HL-60 (cell line): ENCODE measurements around the gene WWC1.

Experiments
- DNase-seq, 2 experiments: peaks; one replicate each; pipeline ENCODE4 v3.0.0-alpha.2; 2010 to 2020; ENCODE audit warnings: low read depth in 1 of 2, low spot score in 1 of 2
- H3K27ac ChIP-seq: fragments of 250-450 bp; sonication (Bioruptor Pico); replicated peaks from 2 replicates; pipeline ENCODE4 v1.5.1; 2020; ENCODE audit warnings: mild to moderate bottlenecking, moderate library complexity
- H3K27me3 ChIP-seq: fragments of 250-450 bp; sonication (Bioruptor Pico); 2 replicates; pipeline ENCODE4 v1.5.1; 2021; ENCODE audit warnings: mild to moderate bottlenecking, moderate library complexity; ENCODE audit not compliant: insufficient read depth, poor library complexity, severe bottlenecking
- H3K4me3 ChIP-seq: replicated peaks from 2 replicates; pipeline ENCODE4 v1.5.1; 2011; ENCODE audit warnings: mild to moderate bottlenecking, control low read depth, low read length; ENCODE audit not compliant: insufficient read depth
- CTCF ChIP-seq: IDR thresholded peaks from one replicate; pipeline ENCODE4 v1.5.1; 2011; ENCODE audit warnings: low read length, control low read depth, inconsistent platforms; ENCODE audit not compliant: insufficient read depth
- GABPA ChIP-seq: IDR thresholded peaks from 2 replicates; pipeline ENCODE4 v1.6.1; 2012; ENCODE audit warnings: low read depth
- POLR2AphosphoS5 ChIP-seq: IDR thresholded peaks from 2 replicates; pipeline ENCODE4 v1.6.1; 2012; ENCODE audit warnings: low read depth
- REST ChIP-seq: IDR thresholded peaks from 2 replicates; pipeline ENCODE4 v1.6.1; 2012; ENCODE audit warnings: low read depth; ENCODE audit not compliant: insufficient replicate concordance
- SPI1 ChIP-seq: IDR thresholded peaks from 2 replicates; pipeline ENCODE4 v1.6.1; 2012; ENCODE audit warnings: low read depth, mild to moderate bottlenecking, borderline replicate concordance

WWC1 gene

GRCh38 chr5:168328814-168329213, 37.4 kb downstream of the WWC1 start:
- no peak overlapping the region for H3K27ac ChIP-seq
- no peak for DNase-seq
- TF ChIP-seq SPI1, result no peak
- TF ChIP-seq GABPA, result no peak
- TF ChIP-seq REST, result no peak
- no peak for TF ChIP-seq CTCF
- TF ChIP-seq POLR2AphosphoS5, result no peak
- no peak overlapping the region for H3K4me3 ChIP-seq
- H3K27me3 ChIP-seq, result peaks cover 2% of the 10 kb centered on the region

DNA sequence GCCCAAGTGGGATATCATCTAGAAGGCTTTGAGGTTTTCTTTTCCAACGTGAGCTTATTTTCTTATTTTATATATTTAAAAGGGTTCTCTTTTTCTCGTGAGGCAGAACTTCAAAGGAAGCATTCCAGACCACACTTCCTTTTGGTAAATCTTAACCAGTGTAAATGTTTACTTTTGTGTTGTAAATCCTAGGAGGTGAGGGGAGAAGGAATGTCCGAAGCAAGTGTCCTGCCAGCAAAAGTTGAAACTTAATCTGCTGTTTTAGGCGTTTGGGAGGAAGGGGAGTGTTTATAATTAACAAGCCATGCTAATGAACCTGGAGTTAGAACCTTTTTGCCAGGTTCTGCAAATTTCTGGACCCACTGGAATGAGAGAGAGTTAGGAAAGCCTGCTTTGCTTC, 37.9 kb downstream of the WWC1 start:
- DNase-seq, result no peak
- Histone ChIP-seq H3K4me3 (no peak overlapping the region), H3K27ac (no peak overlapping the region), H3K27me3 (peaks cover 2% of the 10 kb centered on the region)
- TF ChIP-seq REST (no peak), POLR2AphosphoS5 (no peak), SPI1 (no peak), GABPA (no peak), CTCF (no peak)

DNA sequence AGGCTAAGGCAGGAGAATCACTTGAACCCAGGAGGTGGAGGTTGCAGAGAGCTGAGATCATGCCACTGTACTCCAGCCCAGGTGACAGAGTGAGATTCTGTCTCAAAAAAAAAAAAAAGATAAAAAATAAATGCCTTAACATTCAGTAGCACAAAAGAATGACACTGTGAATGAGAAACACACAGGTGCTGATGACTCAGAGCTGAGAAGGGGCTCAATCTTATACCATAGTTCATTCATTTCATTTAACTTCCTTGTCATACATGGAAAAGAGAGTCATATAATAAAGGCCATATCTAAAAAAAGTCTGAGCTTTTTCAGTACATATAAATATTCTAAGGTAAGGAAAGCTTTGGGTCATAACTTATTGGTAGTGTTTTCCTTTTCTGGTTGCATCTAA, 40.6 kb downstream of the WWC1 start:
- Histone ChIP-seq H3K27me3 (peaks cover 2% of the 10 kb centered on the region), H3K27ac (no peak overlapping the region), H3K4me3 (no peak overlapping the region)
- DNase-seq, result no peak
- TF ChIP-seq GABPA (no peak), POLR2AphosphoS5 (no peak), SPI1 (no peak), REST (no peak), CTCF (no peak)
